CD4-positive, alpha-beta T cell (primary cell): ENCODE measurements around the gene COMMD3. TPM values are rescaled to one million over a fixed set of nuclear protein-coding genes. Genes with fewer than 3 reads are reported as not detected.

Experiments used
- ATAC-seq: fragments of 200-7000 bp; cut with Tn5 transposase; one replicate; pipeline ENCODE4 v1.10.0; 2022; ENCODE audit warnings: mild to moderate bottlenecking; ENCODE audit not compliant: poor library complexity
- CTCF ChIA-PET: fragments of 350-600 bp; sonication (Branson Sonifier 250); formaldehyde crosslinking; loops from one replicate; lab custom pipeline; 2021; ENCODE audit warnings: antibody characterized with exemption, inconsistent platforms; lab: Charles Lee
- POLR2A ChIA-PET: fragments of 350-600 bp; sonication (Branson Sonifier 250); formaldehyde crosslinking; loops from one replicate; lab custom pipeline; 2021; ENCODE audit warnings: antibody characterized with exemption, inconsistent platforms; lab: Charles Lee
- DNase-seq, 14 experiments: peaks; one replicate each; pipeline ENCODE4 v3.0.0-alpha.2; 2013 to 2020; ENCODE audit warnings: mixed read lengths in 2 of 14
- H3K27ac ChIP-seq, 2 donors: one replicate each; pipeline versions ENCODE4 v1.5.1 to v1.7.0; 2013; ENCODE audit warnings: low read length in 2 of 2, low read depth in 1 of 2, mild to moderate bottlenecking in 1 of 2
- H3K27me3 ChIP-seq, 2 experiments: 1 replicate in 1 of 2; 2 replicates in 1 of 2; pipeline versions ENCODE4 v1.6.1 to v1.7.0; 2013; ENCODE audit warnings: low read length in 2 of 2, control low read depth in 1 of 2, mild to moderate bottlenecking in 1 of 2, moderate library complexity in 1 of 2; ENCODE audit not compliant: insufficient read depth in 2 of 2, control insufficient read depth in 1 of 2
- H3K36me3 ChIP-seq: one replicate; pipeline ENCODE4 v1.6.1; 2013; ENCODE audit warnings: low read length, control low read depth; ENCODE audit not compliant: insufficient read depth
- H3K4me1 ChIP-seq: one replicate; pipeline ENCODE4 v1.6.1; 2013; ENCODE audit warnings: low read length, control low read depth; ENCODE audit not compliant: insufficient read depth
- H3K4me3 ChIP-seq: one replicate; pipeline ENCODE4 v1.5.1; 2013; ENCODE audit warnings: mild to moderate bottlenecking, low read length, moderate library complexity
- H3K9me3 ChIP-seq, 2 experiments: 1 replicate in 1 of 2; 2 replicates in 1 of 2; pipeline versions ENCODE4 v1.6.1 to v1.7.0; 2013; ENCODE audit warnings: low read length in 2 of 2, mild to moderate bottlenecking in 2 of 2, control low read depth in 1 of 2, moderate library complexity in 1 of 2; ENCODE audit not compliant: control insufficient read depth in 1 of 2, insufficient read depth in 1 of 2
- H3K27ac Mint-ChIP-seq: one replicate; pipeline ENCODE4 v1.8.0; 2020; ENCODE audit warnings: mixed read lengths
- H3K27me3 Mint-ChIP-seq: one replicate; pipeline ENCODE4 v1.8.0; 2021; ENCODE audit warnings: mixed read lengths
- H3K36me3 Mint-ChIP-seq: one replicate; pipeline ENCODE4 v1.8.0; 2021; ENCODE audit warnings: low read depth, mixed read lengths
- H3K4me1 Mint-ChIP-seq: one replicate; pipeline ENCODE4 v1.8.0; 2021; ENCODE audit warnings: low read depth, mixed read lengths
- H3K4me3 Mint-ChIP-seq: one replicate; pipeline ENCODE4 v1.8.0; 2020; ENCODE audit warnings: mild to moderate bottlenecking, mixed read lengths
- H3K9me3 Mint-ChIP-seq: one replicate; pipeline ENCODE4 v1.8.0; 2020; ENCODE audit warnings: mixed read lengths
- intact Hi-C, 2 experiments: fragments of 100-400 bp; cut with DNase I in 1 of 2; cut with micrococcal nuclease in 1 of 2; formaldehyde crosslinking; loops; one replicate each; pipeline versions ENCODE4 v1.15.1 to v1.9.0; 2023 to 2025; cut with DNase I, micrococcal nuclease
- total RNA-seq, 174 experiments: library from RNA in 2 of 174; stranded (reverse) in 2 of 174; gene quantifications; one replicate each; pipeline ENCODE4 v1.2.3 and lab custom pipeline; 2021 to 2026
- TF ChIP-seq, protein P1 (sequence below): fragments of 200-600 bp; IDR thresholded peaks from one replicate; pipeline ENCODE4 v1.8.0; 2022; ENCODE audit warnings: antibody characterized with exemption, mild to moderate bottlenecking

COMMD3 gene
- total RNA-seq, 2 experiments from 2014 or later = 43.2 to 51.0 TPM

DNA sequence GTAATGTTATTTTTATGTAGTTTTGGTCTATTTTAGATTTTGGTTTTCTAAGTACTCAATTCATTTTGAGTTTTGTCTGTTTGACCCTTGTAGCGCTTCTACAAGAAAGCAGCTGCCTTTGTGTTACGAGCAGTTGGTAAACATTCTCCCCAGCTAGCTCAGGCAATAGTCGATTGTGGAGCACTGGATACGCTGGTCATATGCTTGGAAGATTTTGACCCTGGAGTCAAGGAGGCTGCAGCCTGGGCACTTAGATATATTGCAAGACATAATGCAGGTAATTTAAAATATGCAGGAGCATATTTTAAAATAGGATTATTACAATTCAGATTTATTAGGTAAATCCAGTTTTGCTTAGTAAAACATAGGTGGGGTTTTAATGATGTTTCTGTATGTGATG, 52.2 kb downstream of the COMMD3 start:
- no peak overlapping the region for H3K4me3 Mint-ChIP-seq
- H3K4me1 ChIP-seq = no peaks in the 10 kb centered on the region
- no peak overlapping the region for H3K27ac Mint-ChIP-seq
- no peaks in the 10 kb centered on the region for H3K9me3 Mint-ChIP-seq
- H3K9me3 ChIP-seq = no peaks in the 10 kb centered on the region
- TF ChIP-seq, protein P1, sequence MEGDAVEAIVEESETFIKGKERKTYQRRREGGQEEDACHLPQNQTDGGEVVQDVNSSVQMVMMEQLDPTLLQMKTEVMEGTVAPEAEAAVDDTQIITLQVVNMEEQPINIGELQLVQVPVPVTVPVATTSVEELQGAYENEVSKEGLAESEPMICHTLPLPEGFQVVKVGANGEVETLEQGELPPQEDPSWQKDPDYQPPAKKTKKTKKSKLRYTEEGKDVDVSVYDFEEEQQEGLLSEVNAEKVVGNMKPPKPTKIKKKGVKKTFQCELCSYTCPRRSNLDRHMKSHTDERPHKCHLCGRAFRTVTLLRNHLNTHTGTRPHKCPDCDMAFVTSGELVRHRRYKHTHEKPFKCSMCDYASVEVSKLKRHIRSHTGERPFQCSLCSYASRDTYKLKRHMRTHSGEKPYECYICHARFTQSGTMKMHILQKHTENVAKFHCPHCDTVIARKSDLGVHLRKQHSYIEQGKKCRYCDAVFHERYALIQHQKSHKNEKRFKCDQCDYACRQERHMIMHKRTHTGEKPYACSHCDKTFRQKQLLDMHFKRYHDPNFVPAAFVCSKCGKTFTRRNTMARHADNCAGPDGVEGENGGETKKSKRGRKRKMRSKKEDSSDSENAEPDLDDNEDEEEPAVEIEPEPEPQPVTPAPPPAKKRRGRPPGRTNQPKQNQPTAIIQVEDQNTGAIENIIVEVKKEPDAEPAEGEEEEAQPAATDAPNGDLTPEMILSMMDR = no peak
- CTCF ChIA-PET = no interaction called here
- POLR2A ChIA-PET = interaction anchor here (1.3 kb wide), 1 partner anchor 52 kb away, joined by 3 read pairs; the partner anchor contains the start of gene COMMD3
- no peaks in the 10 kb centered on the region for H3K36me3 Mint-ChIP-seq
- H3K4me1 Mint-ChIP-seq = peaks cover 14% of the 10 kb centered on the region
- H3K27ac ChIP-seq = no peak overlapping the region
- H3K27me3 Mint-ChIP-seq = no peaks in the 10 kb centered on the region
- no peak for ATAC-seq
- H3K36me3 ChIP-seq = no peaks in the 10 kb centered on the region
- H3K27me3 ChIP-seq = peaks cover 0 to 6% of the 10 kb centered on the region in 2 experiments
- no peak overlapping the region for H3K4me3 ChIP-seq
- DNase-seq = no peak
- intact Hi-C loops = no loop called here

DNA sequence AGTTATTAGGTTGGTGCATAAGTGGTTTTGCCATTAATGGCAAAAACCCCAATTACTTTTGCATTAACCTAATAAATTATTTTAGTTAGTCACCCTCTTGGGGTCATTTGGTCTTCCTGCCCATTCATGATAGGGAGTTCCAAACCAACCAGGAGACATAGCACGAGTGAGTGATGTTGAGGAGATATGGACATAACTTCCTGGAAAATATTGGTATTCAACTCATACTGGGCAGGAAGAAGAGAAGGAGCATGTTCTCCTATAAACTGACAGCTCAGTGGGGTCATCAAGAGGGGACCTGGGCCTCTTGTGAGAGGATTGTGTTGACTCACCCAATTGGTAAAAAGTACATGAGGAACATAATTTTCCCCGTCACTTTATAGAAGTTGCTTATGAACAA, 52.8 kb downstream of the COMMD3 start:
- Mint-ChIP-seq H3K9me3 (no peaks in the 10 kb centered on the region), H3K27me3 (no peaks in the 10 kb centered on the region), H3K4me1 (peaks cover 14% of the 10 kb centered on the region), H3K36me3 (no peaks in the 10 kb centered on the region), H3K4me3 (no peak overlapping the region), H3K27ac (no peak overlapping the region)
- intact Hi-C loops = no loop called here
- H3K27me3 ChIP-seq = peaks cover 0 to 6% of the 10 kb centered on the region in 2 experiments
- TF ChIP-seq, protein P1 = no peak
- ATAC-seq (no peak), DNase-seq (peak in 2 of 14 experiments; percentile 10 to 12)
- ChIA-PET CTCF (no interaction called here), POLR2A (no interaction called here)
- no peak overlapping the region for H3K27ac ChIP-seq
- H3K4me1 ChIP-seq = no peaks in the 10 kb centered on the region
- no peaks in the 10 kb centered on the region for H3K36me3 ChIP-seq
- no peak overlapping the region for H3K4me3 ChIP-seq
- H3K9me3 ChIP-seq = no peaks in the 10 kb centered on the region

DNA sequence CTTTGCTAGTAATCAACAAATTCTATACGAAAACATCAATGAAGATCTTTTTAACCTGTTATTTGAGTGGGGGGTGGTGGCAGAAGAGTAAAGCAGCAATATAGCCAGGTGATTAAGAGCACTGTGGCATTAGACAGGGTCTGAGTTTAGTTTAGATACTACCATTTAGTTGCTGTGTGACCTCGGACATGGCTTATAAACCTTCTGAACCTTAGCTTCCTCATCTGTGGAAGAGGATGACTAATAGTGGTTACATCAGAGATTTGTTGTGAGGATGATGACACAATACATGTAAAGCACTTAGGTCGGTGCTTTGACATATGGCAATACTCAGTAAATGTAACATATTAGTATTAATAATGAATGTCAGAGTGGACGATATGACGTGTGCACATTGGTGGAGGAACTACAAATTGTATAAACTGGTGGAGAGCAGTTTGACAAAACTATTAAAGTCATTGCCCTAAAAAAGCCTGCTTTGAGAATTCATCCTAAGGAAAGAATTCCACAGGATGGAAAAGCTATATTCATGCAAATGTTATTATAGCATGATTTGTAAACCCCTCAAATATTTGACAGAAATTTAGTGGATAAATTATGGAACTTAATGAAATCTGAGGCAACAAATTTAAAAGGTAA, 53.4 kb downstream of the COMMD3 start:
- no peaks in the 10 kb centered on the region for H3K9me3 Mint-ChIP-seq
- Histone ChIP-seq H3K27me3 (peaks cover 0 to 6% of the 10 kb centered on the region in 2 experiments), H3K4me3 (no peak overlapping the region), H3K36me3 (no peaks in the 10 kb centered on the region), H3K9me3 (no peaks in the 10 kb centered on the region), H3K27ac (no peak overlapping the region), H3K4me1 (no peaks in the 10 kb centered on the region)
- DNase-seq = peak in 3 of 14 experiments; percentile 24 to 59 (median 45)
- H3K27me3 Mint-ChIP-seq = no peaks in the 10 kb centered on the region
- peaks cover 14% of the 10 kb centered on the region for H3K4me1 Mint-ChIP-seq
- H3K36me3 Mint-ChIP-seq = no peaks in the 10 kb centered on the region
- ChIA-PET CTCF (no interaction called here), POLR2A (interaction anchor here (0.6 to 1.5 kb wide), 3 partner anchors 19 to 301 kb away, joined by 3 to 4 read pairs (median 3); no protein-coding TSS in a partner anchor)
- TF ChIP-seq, protein P1 = no peak
- intact Hi-C loops = no loop called here
- no peak overlapping the region for H3K4me3 Mint-ChIP-seq
- H3K27ac Mint-ChIP-seq = no peak overlapping the region
- no peak for ATAC-seq

Other genes starting within 250 kb of the COMMD3 start
- gene EBLN1, start 98.4 kb upstream of the COMMD3 start, total RNA-seq = not detected
- 10 to 100 TPM; 65.4 to 69.3 TPM for gene BMI1, start 4.7 kb downstream of the COMMD3 start, total RNA-seq
- not detected for gene SPAG6, start 29.1 kb downstream of the COMMD3 start, total RNA-seq